ENCODE measurements around the gene MCUB. TPM values are rescaled to one million over a fixed set of nuclear protein-coding genes. Genes with fewer than 3 reads are reported as not detected.

The MCUB gene
- total and polyA plus RNA-seq, 2 of the 13 experiments (the other 11 are each of a cell fraction or from before 2014, with no cell fraction given), result 0.95 to 2.2 TPM

GRCh38 chr4:109729718-109730618 lies 169.9 kb downstream of the MCUB start, which contains the start of gene PLA2G12A (continued):
- TF ChIP-seq SP4 (CRISPR knock-in tag; IDR thresholded peaks at IDR 0.05) (peak; percentile 31; the same call in 1 of the 2 replicates), HMGXB4 (CRISPR knock-in tag; IDR thresholded peaks at IDR 0.05; ENCODE audit: borderline replicate concordance in 1 of 2, low read depth in 1 of 2) (peak; percentile 44 to 83; a peak in 3 of 4 replicates), ZNF253 (CRISPR knock-in tag; IDR thresholded peaks at IDR 0.05; ENCODE audit: borderline replicate concordance) (peak; percentile 73; the same call in 1 of the 2 replicates), LCORL (IDR thresholded peaks at IDR 0.05) (no peak), LCORL (CRISPR knock-in tag; IDR thresholded peaks at IDR 0.05) (no peak), MTERF4 (CRISPR knock-in tag; IDR thresholded peaks at IDR 0.05) (no peak), RFX1 (IDR thresholded peaks at IDR 0.05) (no peak), ZFP62 (CRISPR knock-in tag; IDR thresholded peaks at IDR 0.05) (no peak), U2AF1 (optimal IDR thresholded peaks at IDR 0.05; ENCODE audit: low read depth, low read length) (no peak), ZHX1 (CRISPR knock-in tag; IDR thresholded peaks at IDR 0.05; ENCODE audit: low read depth) (0 out of 2 replicates have a peak, but pooled peaks have one; percentile 62), ZNF792 (CRISPR knock-in tag; IDR thresholded peaks at IDR 0.05) (0 out of 2 replicates have a peak, but pooled peaks have one; percentile 17), ZNF672 (CRISPR knock-in tag; IDR thresholded peaks at IDR 0.05) (peak; percentile 27; the same call in 1 of the 2 replicates), IKZF1 (IDR thresholded peaks at IDR 0.05) (no peak), ZNF501 (CRISPR knock-in tag; IDR thresholded peaks at IDR 0.05) (peak; percentile 90), SIN3A (IDR thresholded peaks at IDR 0.05; ENCODE audit: borderline replicate concordance, low read depth, low read length) (no peak), KLF16 (CRISPR knock-in tag; IDR thresholded peaks at IDR 0.05) (no peak), NCOA2 (CRISPR knock-in tag; IDR thresholded peaks at IDR 0.05) (no peak), ZXDC (CRISPR knock-in tag; IDR thresholded peaks at IDR 0.05) (no peak), ZNF737 (CRISPR knock-in tag; IDR thresholded peaks at IDR 0.05; ENCODE audit: borderline replicate concordance) (no peak), PBX2 (CRISPR knock-in tag; IDR thresholded peaks at IDR 0.05) (no peak), CHD2 (IDR thresholded peaks at IDR 0.05; ENCODE audit: low read depth, low read length) (peak; percentile 77)
